NCI-H748 (cell line): ENCODE measurements around the gene SHTN1.

Source experiments
- DNase-seq: peaks from one replicate; lab custom pipeline; 2025; ENCODE audit not compliant: unreplicated experiment; lab: John Stamatoyannopoulos, UW

The SHTN1 gene

DNA sequence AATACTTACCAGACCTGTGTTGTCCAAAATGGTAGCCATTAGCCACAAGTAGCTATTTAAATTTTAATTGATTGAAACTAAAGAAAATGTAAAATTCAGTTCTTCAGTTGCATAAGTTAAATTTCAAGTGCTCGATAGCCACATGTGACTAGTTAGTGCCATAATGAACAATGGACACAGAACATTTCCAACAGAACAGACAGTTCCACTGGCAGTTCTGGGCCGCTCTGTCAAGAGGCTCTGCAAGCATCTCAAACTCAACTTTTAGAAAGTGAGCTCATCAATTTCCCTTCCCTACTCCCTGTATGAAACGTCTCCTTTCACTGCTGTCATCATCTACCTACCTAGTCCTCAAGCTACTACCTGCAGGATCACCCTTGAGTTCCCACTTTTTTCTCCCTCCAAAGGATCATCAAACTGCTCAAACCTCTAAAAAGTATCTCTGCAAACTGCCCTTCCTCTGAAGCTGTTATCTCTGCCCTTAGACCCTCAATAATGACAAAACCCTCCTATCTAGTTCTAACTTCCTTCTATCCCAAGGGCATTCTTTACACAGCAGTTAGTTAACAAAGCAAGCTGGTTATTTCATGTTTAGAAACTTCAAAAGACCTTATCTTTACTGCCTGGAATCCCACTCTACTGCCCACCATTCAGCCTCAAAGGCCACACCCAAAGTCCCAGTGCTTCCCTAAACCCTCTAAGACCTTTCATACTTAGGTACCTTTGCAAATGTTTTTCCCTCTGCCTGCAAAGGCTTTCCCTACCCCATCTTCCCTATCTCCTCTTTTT, 20.6 kb downstream of the SHTN1 start:
- DNase-seq: no peak

- DNase-seq: no peak
These were observed 24.9 kb downstream of the SHTN1 start for GRCh38 chr10:116980041-116980440.

DNA sequence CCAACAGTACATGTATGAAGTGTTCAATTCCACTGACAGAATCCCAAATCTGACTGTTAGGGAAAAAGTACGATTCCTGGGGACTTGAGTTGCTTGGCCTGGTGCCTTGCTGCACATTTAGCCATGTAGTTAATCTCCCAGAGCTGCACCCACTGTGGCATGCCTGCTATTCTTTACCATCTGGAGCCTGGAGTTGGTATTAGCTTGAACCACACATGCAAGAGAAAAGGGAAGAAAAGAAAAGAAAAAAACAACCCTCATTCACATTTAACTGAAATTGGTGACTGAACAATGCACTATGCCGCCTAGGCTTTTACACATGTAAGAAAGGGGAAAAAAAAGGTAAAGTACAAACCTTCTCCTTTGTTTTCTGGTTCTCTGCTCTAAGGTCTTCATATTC, 26.1 kb downstream of the SHTN1 start:
- no peak for DNase-seq

GRCh38 chr10:116974456-116975005, 30.5 kb downstream of the SHTN1 start:
- DNase-seq: no peak

DNA sequence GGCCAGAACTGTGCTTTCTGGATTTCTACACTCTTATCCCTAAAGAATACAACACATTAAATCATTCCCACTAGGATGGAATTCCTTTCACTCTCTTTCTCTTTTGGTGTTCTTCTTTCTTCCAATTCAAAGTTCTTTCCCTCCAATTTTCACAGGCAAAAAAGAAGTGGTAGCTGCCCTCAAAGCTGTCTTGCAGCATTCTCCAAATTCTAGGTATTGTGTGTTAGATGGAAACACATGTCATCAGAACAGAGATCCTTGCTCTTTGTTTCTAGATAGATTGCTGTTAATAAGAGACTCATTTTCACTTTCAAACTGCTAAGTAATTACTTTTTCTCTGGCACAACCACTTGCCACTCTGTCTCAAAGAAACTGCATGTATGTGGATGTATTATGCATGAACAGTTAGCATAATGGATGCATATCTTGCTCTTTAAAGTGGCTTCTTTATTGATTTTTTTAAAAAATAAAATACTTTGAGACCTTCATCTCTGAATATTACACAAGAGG, 31.0 kb downstream of the SHTN1 start:
- no peak for DNase-seq

- no peak for DNase-seq
These were observed 31.5 kb downstream of the SHTN1 start for GRCh38 chr10:116973371-116973905.

- DNase-seq: no peak
These were observed 32.9 kb downstream of the SHTN1 start for GRCh38 chr10:116972131-116972530.

DNA sequence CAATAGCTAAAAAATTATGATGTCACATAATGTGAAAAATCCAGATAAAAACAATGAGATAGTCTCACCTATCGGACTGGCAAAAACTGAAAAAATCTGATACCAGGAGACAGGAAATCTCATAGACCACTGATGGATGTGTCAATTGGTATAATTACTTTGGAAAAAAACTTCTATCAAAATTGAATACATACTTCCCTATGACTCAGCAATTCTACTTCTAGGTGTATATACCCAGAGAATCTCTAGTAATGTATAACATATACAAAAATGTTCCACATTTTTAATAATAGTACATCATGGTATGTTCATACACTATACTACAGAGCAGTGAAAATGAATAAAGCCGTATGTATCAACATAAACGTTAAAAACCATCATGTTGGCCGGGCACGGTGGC, 34.9 kb downstream of the SHTN1 start:
- no peak for DNase-seq

DNA sequence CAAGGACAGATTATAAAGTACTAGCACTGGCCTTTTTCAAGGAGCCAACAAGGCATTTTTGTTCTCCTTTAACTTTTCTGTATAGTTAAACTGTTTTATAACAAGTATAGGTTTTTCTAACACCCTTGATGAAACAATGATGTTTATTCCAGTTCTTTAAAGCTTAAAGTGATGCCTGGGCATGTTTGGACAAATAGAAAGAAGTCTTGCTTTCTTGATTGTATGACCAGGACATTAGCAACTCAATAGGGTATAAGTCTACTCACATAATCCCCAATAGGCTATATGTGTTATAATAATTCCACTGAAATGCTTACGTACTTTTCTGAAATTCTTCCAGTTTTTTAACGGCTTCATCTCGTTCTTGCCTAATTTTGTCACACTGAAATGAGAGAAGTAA, 36.7 kb downstream of the SHTN1 start:
- DNase-seq: no peak

DNA sequence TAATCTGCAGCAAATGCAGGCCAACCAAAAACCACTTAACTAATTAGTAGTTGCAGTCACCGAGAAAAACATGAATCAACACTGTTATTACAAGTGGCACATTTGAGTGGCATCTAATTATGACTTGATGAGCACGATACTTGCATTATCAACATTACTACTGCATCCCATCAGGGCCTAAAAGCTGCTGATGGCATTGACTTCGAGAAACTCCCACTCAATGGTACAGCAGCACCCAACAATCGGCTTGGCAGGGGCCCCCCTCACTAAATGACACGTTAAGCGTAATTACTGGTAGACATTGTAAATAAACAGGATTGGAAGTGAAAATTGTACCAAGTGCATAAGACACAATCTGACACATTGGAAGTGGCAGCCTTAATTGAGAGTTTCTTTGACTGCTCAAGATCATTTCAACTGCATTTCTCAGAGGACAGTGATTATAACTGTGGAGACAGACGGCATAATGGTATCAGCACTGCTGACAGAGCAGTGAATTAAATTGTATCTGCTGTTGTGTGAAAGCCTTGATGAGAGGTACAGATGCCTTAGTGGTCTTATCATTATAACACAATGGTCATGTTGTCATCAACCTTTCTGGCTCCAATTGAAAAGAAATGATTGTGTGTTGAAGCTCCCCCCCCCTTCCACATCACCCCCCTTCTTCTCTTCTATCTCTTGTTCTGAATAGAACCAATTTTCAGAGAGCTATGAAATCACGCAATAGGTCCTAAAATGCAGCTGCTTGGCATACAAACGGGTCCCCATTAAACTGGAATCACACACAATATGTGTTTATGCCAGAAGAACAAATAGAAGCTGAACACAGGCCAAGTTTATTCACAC, 43.4 kb downstream of the SHTN1 start:
- DNase-seq: peak; percentile 96

GRCh38 chr10:116960066-116960776, 44.8 kb downstream of the SHTN1 start:
- no peak for DNase-seq

- no peak for DNase-seq
These were observed 52.3 kb downstream of the SHTN1 start for GRCh38 chr10:116952729-116953128.

DNA sequence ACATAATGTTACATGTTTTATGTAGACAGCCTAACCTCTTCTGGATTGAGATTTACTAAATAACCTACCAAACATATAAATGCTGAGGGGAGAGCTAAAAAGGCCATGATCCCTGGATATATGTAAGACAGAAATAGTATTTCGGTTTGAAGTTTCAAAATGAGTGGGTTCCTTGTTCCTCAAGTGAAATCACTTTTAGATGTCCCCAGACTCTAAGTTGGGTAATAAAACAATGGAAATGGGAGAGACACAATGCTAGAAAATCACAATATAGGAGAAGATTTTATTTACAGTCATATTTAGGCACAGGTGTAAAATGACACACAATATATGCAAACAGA, 56.5 kb downstream of the SHTN1 start:
- no peak for DNase-seq

GRCh38 chr10:116947841-116948529, 57.0 kb downstream of the SHTN1 start:
- no peak for DNase-seq

GRCh38 chr10:116944911-116945310, 60.1 kb downstream of the SHTN1 start:
- DNase-seq: no peak

GRCh38 chr10:116931806-116932205, 73.2 kb downstream of the SHTN1 start:
- DNase-seq: no peak

- DNase-seq: no peak
These were observed 78.6 kb downstream of the SHTN1 start for GRCh38 chr10:116926426-116926825.

GRCh38 chr10:116925056-116925455, 79.9 kb downstream of the SHTN1 start:
- DNase-seq: no peak

DNA sequence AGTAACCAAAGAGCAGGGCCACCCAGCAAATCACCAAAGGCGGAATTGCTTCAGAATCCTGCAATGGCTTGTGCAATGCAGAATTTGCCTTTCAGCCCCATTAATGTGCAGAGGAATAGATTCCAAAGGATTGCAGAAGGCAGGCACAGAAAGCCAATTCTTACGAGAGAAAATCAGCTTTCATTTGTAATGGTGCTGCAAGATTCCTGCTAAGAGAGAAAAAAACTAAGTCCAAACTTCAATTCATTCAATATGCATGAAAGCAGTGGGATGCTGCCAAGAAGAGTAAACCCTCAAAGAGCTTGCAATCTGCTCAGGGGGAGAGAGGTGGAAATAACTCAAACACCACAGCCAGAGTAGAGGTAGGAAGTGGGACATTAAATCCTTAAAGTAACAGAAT, 85.3 kb downstream of the SHTN1 start:
- no peak for DNase-seq

GRCh38 chr10:116919164-116919563, 85.8 kb downstream of the SHTN1 start:
- DNase-seq: no peak
